NCI-H187 (cell line): ENCODE data around the gene ATAD3B.
"Not testable (repeated sequence)": the region's sequence is repeated elsewhere in the genome, so short reads cannot be mapped to it uniquely, and the experiment has no call there.

Experiments used
- DNase-seq, 2 experiments: peaks; one replicate each; lab custom pipeline; 2025; lab: John Stamatoyannopoulos, UW

The ATAD3B gene

DNA sequence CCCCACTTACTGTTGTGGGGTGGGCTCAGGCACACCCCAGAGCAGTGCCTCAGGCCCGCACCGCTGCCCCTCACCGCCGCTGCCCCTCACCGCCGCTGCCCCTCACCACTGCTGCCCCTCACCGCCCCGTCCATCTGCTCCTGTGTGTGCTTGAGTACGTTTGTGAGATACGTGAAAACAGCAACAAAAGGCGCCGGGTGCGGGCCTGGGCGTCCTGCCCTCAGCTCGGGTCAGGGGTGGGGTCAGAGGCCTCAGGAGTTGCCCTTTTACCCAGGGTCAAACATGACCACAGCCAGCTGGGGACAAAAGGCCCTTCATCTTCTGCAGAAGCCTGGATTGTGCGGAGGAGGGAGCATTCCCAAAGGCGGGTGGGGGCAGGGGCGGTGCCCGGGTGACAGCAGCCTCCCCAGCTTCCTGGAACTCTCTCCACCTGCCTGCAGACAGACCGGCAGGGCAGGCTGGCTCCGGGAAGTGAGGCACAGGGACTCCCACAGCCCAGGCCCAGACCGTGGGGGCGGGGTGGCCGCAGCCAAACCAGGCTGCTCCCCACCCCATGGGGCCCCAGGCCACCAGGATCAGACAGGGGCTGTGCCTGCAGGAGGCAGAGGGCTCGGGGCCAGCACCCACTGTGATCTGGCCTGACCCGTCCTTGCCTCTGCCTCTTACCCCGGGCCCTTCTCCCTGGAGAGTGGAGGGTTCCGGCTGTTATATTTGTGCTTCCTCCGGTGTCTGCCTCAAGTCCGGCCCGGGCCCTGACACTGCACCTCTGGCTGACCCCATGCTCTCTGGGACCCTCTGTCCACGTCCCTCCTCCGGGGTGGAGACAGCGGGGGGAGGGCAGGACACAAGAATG, 38.4 kb upstream of the ATAD3B start:
- no peak for DNase-seq

DNA sequence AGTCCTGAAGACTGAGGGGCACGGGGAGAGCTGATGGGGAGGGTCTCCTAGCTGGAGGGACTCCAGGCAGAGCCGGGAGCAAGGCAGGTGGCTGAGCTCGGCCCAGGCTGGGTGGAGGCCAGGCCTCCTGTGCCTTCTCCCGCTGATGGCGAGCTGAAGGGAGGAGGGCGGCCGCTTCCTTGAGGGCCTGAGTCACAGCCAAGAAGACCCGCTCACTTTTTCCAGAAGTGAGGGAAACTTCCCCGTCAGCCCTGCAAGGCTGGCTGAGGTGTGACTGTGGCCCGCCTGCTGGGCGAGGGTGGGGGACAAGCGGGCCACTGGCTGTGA, 37.8 kb upstream of the ATAD3B start:
- no peak for DNase-seq

DNA sequence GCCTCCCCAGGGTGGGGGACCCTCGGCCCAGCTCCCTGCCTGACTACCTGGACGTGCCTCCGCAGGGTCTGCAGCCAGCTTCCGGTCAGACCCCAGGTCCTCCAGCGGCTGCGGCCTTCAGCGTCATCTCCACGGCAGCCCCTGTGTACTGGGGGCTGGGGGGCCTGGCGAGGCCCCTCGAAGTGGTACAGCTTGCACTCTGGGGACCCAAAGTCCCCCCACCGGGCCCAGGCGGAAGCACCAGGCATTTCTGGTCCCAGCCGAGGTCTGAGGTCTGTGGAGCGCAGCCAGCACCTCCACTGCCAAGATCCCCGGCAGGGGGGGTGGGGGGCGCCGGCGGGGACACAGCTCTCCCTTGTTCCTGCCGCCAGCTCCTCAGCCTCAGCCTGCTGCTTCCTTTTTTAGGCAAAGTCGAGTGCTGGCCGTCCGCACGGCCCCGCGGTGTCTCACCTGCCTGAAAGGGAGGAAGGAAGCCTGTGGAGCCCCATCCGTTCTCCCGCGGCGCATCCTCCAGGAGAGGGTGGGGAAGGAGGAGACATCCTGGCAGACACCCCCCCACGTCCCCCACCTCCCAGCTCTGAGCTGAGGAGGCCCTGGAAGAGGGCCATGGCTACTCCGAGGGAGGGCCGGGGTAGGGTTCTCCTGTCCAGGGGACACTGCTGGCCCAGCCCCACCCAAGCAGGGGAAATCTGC, 37.3 kb upstream of the ATAD3B start:
- DNase-seq = no peak

DNA sequence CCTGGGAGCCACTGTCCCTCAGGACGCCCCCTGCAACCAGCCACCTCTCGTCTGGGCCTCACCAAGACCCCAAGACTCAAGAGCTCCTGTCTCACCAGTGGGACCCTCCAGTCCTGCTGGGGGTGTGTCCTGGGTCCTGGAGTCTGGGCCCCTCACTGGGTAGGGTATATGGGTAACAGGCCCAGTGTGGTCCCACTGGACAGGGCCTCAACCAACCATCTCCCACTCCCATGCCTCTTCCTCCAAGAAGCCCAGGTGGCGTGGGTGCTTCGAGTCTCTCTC, 36.8 kb upstream of the ATAD3B start:
- DNase-seq = no peak

DNA sequence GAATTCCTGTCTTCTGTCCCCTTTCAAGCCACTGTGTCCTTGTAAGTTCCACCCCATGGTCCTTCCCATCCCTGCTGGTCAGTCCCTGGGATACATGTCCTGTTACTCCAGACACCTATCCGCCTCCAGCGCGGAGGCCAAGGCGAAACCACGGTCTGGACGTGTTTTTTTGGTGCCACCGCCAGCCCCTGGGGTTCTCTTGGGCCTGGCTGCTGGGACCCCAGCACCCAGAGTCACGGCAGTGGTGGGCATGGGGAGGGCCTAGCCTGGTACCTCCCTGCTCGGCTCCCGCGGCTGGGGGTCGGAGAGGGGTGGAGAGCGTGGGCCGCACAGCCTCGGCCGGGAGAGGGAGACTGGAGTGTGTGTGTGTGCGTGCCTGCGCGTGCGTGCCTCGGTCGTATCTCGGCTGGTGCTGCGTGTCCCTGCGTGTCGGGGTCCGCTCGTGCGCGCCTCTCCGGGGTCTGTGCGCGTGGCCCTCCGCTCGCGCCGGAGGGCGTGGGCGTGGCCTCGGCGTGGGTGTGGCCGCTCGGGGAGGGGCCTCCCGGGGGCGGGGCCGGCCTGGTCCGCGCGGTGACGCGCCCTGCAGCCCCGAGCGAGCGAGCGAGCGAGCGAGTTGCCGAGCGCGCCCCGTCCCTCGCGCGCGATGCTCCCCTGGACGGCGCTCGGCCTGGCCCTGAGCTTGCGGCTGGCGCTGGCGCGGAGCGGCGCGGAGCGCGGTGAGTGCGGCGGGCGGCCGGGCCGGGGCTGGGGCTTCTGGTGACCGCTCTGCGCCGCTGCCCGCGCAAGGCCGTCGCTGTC, 36.3 kb upstream of the ATAD3B start, which contains the start of gene VWA1:
Gene VWA1 (plus strand): TSS at position 585 of the 798 bp plus-strand sequence. CDS start 59 bp downstream, at position 644.
- no peak for DNase-seq

DNA sequence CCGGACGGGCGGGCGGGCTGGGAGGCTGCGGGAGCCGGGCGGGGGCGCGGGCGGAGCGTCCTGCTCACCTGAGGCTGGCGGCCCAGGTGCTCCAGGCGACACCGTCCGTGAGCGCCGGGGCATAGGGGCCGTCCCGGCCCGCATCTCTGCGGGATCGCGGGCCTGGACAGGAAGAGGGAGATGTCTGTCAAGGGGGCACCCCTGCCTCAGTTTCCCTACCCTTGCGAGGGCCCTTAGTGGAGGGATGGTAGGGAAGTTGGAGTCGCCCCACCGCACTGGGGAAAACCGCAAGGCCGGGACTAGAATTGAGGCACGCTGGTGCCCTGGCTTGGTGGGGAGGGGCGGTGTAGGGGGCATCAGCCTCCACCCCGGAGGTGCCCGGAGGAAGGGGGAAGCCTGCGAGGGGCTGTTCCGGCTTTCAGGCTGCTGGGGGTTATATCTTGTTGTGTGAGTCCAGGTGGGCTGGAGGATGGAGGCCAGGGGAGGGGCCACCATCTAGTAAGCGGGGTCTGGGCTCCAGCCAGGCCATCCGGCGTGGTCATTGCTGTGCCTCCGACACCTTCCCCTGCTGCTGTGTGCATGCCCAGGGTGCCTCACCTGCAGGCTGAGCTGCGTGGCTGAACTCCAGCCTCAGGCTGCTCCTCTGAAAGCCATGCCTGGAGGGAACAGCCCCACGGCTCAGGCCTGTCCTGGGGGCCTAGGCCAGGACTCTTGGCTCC, 35.5 kb upstream of the ATAD3B start:
- DNase-seq = no peak

DNA sequence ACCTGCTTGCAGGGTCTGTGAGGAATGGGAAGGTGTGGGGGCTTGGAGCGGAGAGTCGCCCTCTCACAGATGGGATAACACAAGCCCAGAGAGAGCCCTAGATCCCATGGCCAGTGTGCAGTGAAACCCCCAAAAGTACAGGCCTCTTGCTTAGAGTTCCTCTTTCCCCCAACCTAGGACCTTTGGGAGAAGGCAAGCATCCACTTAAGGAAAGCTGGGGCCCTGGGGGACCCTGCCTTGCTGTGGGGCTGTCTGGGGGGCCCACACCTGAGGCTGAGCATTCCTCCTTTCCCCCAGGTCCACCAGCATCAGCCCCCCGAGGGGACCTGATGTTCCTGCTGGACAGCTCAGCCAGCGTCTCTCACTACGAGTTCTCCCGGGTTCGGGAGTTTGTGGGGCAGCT, 34.9 kb upstream of the ATAD3B start:
- no peak for DNase-seq

DNA sequence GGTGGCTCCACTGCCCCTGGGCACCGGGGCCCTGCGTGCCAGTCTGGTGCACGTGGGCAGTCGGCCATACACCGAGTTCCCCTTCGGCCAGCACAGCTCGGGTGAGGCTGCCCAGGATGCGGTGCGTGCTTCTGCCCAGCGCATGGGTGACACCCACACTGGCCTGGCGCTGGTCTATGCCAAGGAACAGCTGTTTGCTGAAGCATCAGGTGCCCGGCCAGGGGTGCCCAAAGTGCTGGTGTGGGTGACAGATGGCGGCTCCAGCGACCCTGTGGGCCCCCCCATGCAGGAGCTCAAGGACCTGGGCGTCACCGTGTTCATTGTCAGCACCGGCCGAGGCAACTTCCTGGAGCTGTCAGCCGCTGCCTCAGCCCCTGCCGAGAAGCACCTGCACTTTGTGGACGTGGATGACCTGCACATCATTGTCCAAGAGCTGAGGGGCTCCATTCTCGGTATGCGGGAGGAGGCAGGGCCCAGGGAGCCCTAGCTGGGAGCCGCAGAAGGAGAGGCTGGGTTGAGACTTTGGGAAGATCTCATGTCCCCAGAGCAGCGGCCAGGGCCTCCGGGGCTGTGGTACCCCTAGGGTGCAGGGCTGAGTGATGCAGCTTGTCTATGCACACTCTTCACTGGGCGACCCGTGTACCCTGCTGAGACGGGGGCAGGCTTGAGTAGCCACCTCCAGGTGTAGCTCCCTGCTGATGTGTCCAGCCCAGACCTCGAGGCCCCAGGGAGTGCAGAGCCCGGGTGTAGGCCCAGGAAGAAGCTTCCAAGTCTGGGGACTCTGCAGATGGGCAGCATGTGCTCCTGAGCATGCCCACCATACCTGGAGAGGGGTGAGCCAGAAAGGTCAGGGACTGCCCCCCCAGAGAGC, 34.3 kb upstream of the ATAD3B start:
- DNase-seq = no peak

DNA sequence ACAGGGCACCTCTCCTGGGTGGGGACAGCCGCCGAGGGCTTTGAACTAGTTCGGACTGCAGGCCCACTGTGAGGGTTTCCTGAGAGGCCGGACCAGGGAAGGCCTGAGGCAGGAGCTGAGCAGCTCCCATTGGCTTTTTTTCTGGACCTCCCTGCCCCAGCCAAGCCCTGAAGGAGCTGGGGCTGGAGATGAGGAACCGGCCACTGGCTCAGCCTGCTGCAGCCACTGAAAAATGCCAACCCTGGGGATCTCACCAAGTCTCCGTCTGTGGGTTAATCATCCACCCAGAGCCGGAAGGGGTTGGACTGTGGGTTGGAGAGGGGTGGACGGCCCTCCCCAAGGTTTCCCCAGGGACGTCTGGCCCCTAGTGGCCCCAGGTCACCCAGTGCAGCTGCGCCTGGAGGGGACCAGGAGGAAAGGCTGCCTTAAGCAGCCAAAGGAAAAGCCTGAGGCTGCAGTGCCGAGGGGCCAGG, 33.6 kb upstream of the ATAD3B start:
- DNase-seq = no peak

DNA sequence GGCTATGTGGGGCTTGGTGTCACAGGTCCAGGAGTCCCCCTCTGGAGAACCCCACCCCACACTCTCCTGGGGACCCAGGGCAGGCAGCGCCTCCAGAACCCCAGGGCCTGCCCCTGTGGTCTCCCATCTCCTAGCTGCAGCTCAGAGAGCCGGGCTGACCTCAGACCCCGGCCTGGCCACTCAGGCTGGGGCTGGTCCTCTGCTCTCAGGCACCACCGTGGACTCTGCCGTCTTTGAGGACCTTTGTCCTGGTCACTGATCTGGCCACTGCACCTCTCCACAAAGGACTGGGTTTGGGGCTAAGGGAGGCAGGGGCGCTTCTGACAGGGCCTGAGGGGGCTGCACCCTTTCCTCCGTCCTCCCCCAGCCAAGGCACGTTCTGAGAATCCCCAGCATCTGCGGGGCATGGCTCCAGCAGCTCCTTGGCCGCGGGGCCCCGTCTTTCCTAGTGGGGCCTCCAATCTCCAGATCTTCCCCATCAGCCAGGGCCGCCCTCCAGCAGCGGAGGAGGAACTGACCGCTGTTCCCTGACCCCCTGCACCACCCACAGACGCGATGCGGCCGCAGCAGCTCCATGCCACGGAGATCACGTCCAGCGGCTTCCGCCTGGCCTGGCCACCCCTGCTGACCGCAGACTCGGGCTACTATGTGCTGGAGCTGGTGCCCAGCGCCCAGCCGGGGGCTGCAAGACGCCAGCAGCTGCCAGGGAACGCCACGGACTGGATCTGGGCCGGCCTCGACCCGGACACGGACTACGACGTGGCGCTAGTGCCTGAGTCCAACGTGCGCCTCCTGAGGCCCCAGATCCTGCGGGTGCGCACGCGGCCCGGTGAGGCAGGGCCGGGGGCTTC, 32.8 kb upstream of the ATAD3B start:
- no peak for DNase-seq

DNA sequence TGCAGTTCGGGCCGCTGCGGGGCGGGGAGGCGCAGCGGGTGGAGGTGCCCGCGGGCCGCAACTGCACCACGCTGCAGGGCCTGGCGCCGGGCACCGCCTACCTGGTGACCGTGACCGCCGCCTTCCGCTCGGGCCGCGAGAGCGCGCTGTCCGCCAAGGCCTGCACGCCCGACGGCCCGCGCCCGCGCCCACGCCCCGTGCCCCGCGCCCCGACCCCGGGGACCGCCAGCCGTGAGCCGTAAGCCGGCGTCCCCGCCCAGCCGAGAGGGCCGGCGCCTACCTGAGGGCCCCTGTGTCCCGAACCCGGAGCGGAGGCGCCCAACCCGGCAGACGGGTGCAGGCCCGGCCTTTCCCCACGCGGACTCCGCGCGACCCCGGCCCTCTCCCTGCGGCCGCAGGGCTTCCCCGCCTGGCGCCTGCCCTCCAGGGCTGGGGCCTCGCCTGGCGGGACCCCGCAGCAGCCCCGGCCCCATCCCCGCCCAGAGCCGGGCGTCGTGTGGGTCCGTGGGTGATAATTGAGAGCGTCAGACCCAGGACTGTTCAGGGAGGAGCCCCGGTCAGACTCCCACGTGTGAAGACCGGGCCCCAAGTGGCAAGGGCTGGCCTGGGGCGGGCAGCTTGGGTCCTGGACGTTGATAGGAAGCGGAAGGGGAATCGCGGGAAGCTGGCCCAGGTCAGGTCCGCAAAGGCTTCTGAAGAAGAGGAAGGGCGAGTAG, 31.9 kb upstream of the ATAD3B start:
- DNase-seq = no peak

DNA sequence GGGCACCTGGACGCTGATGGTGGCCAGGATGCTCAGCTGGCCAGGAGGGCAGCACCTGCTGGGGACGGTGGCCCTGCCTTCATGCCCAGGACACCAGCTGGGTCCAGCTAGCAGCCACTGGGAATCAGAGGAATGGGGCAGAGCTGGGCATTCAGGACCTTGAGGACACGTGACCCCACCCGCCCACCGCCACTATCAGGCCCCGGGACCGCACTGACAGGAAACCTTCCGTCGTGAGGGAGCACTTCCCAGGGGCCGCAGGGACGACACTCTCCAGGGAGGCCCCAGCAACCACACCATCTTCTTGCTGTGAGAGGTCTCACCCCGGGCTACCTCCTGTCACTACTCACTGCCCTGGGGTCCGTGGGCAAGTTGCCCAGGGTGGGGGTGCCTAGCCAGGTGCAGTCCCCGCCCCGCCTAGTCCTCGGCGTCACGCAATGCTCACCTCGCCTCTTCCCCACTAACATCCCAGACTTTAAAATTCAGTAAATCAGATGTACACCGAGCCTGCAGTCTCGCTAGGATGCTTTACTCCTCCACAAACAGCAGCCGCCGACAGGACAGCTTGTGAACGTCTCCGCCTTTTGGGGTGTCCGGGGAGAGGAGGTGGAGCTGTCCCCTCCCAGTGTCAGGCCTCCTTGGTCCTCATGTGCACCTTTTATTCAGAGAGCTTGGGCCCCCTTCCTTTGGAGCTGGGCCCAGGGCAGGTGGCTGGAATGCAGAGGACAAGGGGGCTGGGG, 31.1 kb upstream of the ATAD3B start:
- no peak for DNase-seq

DNA sequence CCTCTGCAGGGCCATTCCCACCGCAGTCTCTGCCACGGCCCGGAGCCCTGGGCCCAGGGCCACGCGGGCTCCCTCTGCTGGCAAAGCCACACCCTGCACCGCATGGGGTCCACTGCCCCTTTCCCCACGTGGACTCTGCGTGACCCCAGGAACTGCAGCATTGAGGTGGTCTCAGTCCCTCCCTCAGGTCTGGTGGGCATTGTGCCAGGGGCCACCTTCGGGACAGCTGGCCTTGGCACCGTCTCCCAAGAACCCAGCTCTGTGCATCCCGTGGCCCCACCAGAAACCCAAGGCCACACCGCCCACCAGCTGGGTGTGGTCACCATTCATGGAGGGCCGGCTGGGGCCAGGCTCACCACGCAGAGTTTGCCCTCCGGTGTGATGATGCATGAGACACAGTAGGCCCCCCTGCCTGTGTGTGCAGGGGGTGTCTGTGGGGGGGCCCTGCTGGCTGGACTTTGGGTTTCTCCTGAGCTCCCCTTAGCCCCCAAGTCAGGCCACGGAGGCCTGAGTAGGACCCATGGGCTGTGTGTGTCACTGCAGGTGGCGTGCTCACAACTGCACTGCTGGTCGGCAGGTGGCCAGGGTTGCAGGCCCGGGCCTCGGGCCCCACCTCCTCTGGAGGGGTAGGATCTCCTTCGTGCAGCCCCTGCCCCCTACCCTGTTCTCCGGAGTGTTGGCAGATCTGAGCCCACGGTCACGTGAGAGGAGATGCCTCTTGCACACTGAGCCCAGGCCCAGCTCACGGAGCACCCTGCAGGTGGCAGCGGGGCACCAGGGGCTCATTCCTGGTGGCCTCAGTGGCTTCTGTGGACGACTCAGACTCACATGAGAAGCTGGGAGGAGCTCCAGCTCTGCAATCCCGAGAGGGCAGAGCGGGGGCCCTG, 30.3 kb upstream of the ATAD3B start:
- DNase-seq = peak in 1 of 2 experiments; percentile 7

DNA sequence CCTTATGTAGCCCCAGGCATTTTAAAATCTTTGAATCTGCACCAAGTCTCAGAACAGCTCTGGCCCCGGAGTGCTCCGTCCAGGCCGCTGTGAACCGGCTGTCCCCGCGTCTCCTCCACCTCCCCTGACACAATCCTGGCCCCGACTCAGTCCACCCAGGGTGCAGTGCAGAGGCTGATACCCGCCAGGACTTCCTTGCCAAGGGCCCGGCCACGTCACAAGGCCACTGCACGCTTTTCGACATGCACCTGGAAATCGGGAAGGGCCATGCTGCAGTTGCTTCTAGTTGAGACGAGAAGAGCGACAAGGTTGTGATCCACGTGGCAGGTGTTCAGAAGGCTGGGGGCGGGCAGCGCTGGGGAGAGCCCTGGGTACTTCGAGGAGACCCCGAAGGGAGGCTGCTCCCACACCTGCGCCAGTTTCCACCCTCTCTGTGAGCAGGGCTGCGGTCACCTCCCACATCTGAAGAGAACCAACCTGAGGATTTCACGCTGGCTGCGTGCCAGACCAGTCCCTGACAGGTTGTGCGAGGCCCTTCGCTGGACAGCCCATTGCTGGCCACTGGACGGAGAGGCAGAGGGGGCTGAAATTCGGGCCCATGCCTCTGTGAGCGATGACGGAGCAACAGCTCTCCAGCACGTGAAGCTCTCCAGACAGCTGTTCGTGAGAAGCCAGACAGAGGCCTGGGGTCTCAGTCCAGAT, 29.3 kb upstream of the ATAD3B start:
- DNase-seq = no peak

DNA sequence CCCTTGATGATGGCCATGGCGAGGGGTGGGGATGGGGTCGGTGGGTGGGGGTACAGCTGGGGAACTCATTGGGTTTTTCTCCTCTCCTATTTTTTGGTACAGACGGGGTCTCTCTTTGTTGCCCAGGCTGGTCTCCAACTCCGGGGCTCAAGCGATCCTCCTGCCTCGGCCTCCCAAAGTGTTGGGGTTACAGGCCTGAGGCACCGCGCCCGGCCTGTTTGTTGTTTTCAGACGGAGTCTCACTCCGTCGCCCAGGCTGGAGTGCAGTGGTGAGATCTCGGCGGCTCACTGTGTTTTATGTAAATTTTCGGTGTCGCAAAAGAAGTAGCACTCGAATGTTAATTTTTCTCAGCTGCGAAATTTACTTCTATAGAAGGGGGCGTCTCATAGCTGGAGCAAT, 24.9 kb upstream of the ATAD3B start:
- DNase-seq = not testable (repeated sequence)

DNA sequence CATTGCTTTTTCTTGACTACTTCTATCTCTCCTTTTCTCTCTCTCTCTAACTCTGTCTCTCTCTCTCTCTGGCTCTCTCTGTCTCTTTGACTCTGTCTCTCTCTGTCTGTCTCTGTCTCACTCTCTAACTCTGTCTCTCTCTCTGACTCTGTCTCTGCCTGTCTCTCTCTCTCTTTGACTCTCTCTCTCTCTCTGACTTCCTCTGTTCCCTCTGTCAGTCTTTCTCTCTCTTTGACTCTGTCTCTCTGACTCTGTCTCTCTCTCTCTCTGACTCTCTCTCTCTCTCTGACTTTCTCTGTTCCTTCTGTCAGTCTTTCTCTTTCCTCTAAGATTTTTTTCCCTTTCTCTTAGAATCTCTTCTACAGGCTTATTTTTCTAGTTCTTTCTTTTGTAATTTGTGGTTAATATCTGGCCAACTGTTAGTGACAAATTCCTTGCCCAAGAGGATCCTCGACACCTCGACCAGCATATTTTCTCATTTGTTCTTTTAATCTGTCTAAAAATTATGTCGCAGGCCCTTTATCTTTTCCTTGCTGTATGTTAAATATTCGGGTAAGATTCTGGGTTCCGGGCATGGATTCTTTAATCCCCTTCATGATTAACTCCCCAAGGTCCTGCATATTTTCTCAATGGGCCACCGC, 22.3 kb upstream of the ATAD3B start, which contains the start of gene ATAD3C:
Gene ATAD3C (plus strand): TSS at position 591 of the 641 bp plus-strand sequence. CDS start 995 bp downstream, outside the sequence.
- no peak for DNase-seq
